MM.1S (cell line): ENCODE results near the gene ATP9A.

Experiments used
- DNase-seq: peaks from one replicate; pipeline ENCODE4 v3.0.0-alpha.2; 2015
- H2AFZ ChIP-seq: fragments of 300-600 bp; sonication (generic); 2 replicates; pipeline ENCODE4 v1.6.0; 2016; ENCODE audit warnings: antibody characterized with exemption, low read length
- H3F3A ChIP-seq: fragments of 300-600 bp; sonication (generic); 2 replicates; pipeline ENCODE4 v1.6.1; 2016; ENCODE audit warnings: mild to moderate bottlenecking, antibody characterized with exemption, low read length, moderate library complexity, mixed read lengths; ENCODE audit not compliant: insufficient read depth
- H3K27ac ChIP-seq: fragments of 300-600 bp; sonication (generic); 2 replicates; pipeline ENCODE4 v1.5.1; 2016; ENCODE audit warnings: mild to moderate bottlenecking, low read length
- H3K27me3 ChIP-seq: fragments of 300-600 bp; sonication (generic); replicated peaks from 2 replicates; pipeline ENCODE4 v1.6.0; 2016; ENCODE audit warnings: low read length; ENCODE audit not compliant: insufficient read depth
- H3K36me3 ChIP-seq: fragments of 300-600 bp; sonication (generic); replicated peaks from 2 replicates; pipeline ENCODE4 v1.6.1; 2016; ENCODE audit warnings: mild to moderate bottlenecking, low read length, mixed read lengths; ENCODE audit not compliant: insufficient read depth
- H3K4me1 ChIP-seq: fragments of 300-600 bp; sonication (generic); 2 replicates; pipeline ENCODE4 v1.6.1; 2016; ENCODE audit warnings: low read length, mixed read lengths
- H3K4me2 ChIP-seq: fragments of 300-600 bp; sonication (generic); 2 replicates; pipeline ENCODE4 v1.6.0; 2016; ENCODE audit warnings: low read depth, low read length
- H3K4me3 ChIP-seq: fragments of 300-600 bp; sonication (generic); 2 replicates; pipeline ENCODE4 v1.5.1; 2016; ENCODE audit warnings: low read length, mixed read lengths
- H3K79me2 ChIP-seq: fragments of 300-600 bp; sonication (generic); 2 replicates; pipeline ENCODE4 v1.6.1; 2016; ENCODE audit warnings: mixed run types, low read length, mixed read lengths
- H3K9ac ChIP-seq: fragments of 300-600 bp; sonication (generic); 2 replicates; pipeline ENCODE4 v1.6.1; 2016; ENCODE audit warnings: low read length, mixed read lengths
- H3K9me2 ChIP-seq: fragments of 300-600 bp; sonication (generic); replicated peaks from 2 replicates; pipeline ENCODE4 v1.6.1; 2016; ENCODE audit warnings: mild to moderate bottlenecking, low read length, mixed read lengths; ENCODE audit not compliant: insufficient read depth
- H3K9me3 ChIP-seq: fragments of 300-600 bp; sonication (generic); replicated peaks from 2 replicates; pipeline ENCODE4 v1.6.1; 2016; ENCODE audit warnings: mild to moderate bottlenecking, low read length, mixed read lengths; ENCODE audit not compliant: insufficient read depth
- H4K20me1 ChIP-seq: fragments of 300-600 bp; sonication (generic); 2 replicates; pipeline ENCODE4 v1.6.1; 2016; ENCODE audit warnings: mild to moderate bottlenecking, low read length, moderate library complexity, mixed read lengths; ENCODE audit not compliant: insufficient read depth
- CTCF ChIP-seq: fragments of 300-600 bp; sonication (generic); IDR thresholded peaks from 2 replicates; pipeline ENCODE4 v1.5.1; 2016; ENCODE audit warnings: antibody characterized with exemption, low read length, mixed read lengths
- EZH2 ChIP-seq: fragments of 300-600 bp; sonication (generic); optimal IDR thresholded peaks from 2 replicates; pipeline ENCODE3; 2017; ENCODE audit warnings: low read depth, mild to moderate bottlenecking, antibody characterized with exemption, low read length, mixed read lengths
- EZH2phosphoT487 ChIP-seq: fragments of 300-600 bp; sonication (generic); IDR thresholded peaks from 2 replicates; pipeline ENCODE4 v1.6.1; 2018; ENCODE audit warnings: antibody characterized with exemption, low read length

Gene ATP9A

GRCh38 chr20:51799401-51799860 lies 31.2 kb upstream of the ATP9A start:
- no peaks in the 10 kb centered on the region for H4K20me1 ChIP-seq
- no peak for DNase-seq
- H3F3A ChIP-seq: no peaks in the 10 kb centered on the region
- H3K27ac ChIP-seq: no peak overlapping the region
- no peak overlapping the region for H3K4me2 ChIP-seq
- no peak overlapping the region for H3K4me3 ChIP-seq
- H3K36me3 ChIP-seq: no peaks in the 10 kb centered on the region
- H3K4me1 ChIP-seq: no peaks in the 10 kb centered on the region
- no peak overlapping the region for H2AFZ ChIP-seq
- no peaks in the 10 kb centered on the region for H3K9me3 ChIP-seq
- H3K79me2 ChIP-seq: no peaks in the 10 kb centered on the region
- no peak overlapping the region for H3K9ac ChIP-seq
- no peak for TF ChIP-seq EZH2
- no peak for TF ChIP-seq EZH2phosphoT487
- no peak for TF ChIP-seq CTCF
- H3K9me2 ChIP-seq: no peaks in the 10 kb centered on the region
- no peaks in the 10 kb centered on the region for H3K27me3 ChIP-seq

GRCh38 chr20:51797357-51798025 lies 29.3 kb upstream of the ATP9A start:
- Histone ChIP-seq H2AFZ (no peak overlapping the region), H3K4me3 (no peak overlapping the region), H3K9me2 (no peaks in the 10 kb centered on the region), H4K20me1 (no peaks in the 10 kb centered on the region), H3K9ac (no peak overlapping the region), H3K27ac (no peak overlapping the region), H3K27me3 (no peaks in the 10 kb centered on the region), H3K4me1 (no peaks in the 10 kb centered on the region), H3K4me2 (no peak overlapping the region), H3F3A (no peaks in the 10 kb centered on the region), H3K9me3 (no peaks in the 10 kb centered on the region), H3K79me2 (no peaks in the 10 kb centered on the region), H3K36me3 (no peaks in the 10 kb centered on the region)
- TF ChIP-seq CTCF (no peak), EZH2phosphoT487 (no peak), EZH2 (no peak)
- DNase-seq: no peak

- no peak for DNase-seq
- Histone ChIP-seq H3K79me2 (no peaks in the 10 kb centered on the region), H3K4me3 (no peak overlapping the region), H3K9me3 (no peaks in the 10 kb centered on the region), H3K4me1 (no peaks in the 10 kb centered on the region), H3K27ac (no peak overlapping the region), H3K36me3 (no peaks in the 10 kb centered on the region), H3K9me2 (no peaks in the 10 kb centered on the region), H3K9ac (no peak overlapping the region), H4K20me1 (no peaks in the 10 kb centered on the region), H3K27me3 (no peaks in the 10 kb centered on the region), H3K4me2 (no peak overlapping the region), H3F3A (no peaks in the 10 kb centered on the region), H2AFZ (no peak overlapping the region)
- TF ChIP-seq EZH2phosphoT487 (no peak), CTCF (no peak), EZH2 (no peak)
Measured at GRCh38 chr20:51796340-51796739, 28.1 kb upstream of the ATP9A start.
